SHP77 treated with DMSO at 0.1 percent for 48 hours (cell line): Measurements from ENCODE around the gene TMEM154.

Experiments
- DNase-seq: peaks from one replicate; lab custom pipeline; 2025; lab: John Stamatoyannopoulos, UW

TMEM154 gene

DNA sequence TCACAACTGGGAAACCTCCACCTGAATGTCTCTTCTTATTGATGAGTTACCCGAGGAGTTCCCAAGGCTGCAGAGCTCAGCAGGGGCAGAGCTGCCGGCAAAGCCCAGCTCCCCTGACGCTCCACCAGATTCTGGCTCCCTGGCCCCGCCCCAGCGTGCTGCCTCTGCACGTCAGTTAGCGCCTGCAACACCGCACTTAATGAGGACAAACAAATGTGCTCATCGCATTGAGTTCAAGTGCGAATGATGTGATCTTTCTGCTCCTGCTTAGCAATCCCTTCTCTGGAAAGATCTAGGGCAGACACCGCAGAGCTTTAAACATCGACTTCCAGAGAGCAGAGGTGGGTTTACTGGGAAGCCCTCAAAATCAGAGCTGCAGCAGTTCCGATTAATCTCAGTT lies 88.4 kb downstream of the TMEM154 start:
- peak; percentile 44 for DNase-seq

DNA sequence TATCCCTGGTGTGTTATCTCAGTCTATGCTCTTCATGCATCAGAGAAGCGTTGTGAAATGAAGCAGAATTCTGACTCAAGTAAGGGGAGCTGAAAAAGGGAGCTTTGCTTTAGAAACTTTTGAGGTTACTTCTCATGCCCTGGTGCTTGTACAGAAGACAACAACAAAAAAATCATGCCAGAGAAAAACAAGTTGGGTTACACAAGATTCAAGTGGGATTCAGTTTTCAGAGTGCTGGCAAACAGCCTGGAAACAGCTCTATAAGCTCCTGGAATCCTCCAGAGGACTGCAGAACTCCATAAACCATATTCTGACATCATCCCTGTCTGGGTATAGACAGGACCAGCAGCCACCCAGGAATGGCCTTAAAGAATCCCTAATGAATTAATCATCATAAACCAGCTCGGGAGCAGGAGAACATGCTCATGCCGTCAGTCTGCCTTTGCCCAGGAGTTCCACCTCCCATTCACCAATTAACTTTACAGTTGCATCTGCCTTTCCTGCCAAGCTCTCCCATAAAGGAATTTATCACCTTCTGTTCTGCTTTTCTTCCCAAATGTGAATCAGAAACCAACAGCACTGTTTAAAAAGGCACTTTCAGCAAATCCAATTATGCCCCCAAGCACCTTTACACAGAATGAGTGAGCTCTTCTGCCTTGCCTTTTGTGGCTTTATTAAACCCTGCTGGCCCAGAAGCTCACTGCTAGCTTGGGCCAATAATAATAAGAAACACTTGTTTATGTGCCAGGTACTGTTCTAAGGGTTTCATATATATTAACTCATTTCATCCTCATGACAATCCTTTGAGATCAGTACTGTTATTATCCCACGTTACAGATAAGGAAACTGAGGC lies 89.4 kb downstream of the TMEM154 start:
- no peak for DNase-seq

DNA sequence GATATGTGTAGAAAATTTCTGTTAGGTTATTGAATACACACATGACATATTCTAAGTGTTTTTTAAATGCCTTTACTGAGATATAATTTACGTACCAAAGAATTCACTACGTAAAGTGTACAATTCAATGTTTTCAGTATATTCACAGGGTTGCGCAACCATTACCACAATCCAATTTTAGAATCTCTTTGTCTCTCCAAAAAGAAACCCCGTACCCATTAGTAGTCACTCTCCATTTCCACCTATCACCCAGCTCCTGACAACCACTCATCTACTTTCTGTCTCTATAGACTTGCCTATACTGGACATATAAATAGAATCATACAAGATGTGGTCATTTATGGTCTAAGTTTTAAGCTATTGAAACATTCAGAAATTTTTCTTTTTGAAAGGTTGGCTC lies 90.9 kb downstream of the TMEM154 start:
- DNase-seq = no peak

DNA sequence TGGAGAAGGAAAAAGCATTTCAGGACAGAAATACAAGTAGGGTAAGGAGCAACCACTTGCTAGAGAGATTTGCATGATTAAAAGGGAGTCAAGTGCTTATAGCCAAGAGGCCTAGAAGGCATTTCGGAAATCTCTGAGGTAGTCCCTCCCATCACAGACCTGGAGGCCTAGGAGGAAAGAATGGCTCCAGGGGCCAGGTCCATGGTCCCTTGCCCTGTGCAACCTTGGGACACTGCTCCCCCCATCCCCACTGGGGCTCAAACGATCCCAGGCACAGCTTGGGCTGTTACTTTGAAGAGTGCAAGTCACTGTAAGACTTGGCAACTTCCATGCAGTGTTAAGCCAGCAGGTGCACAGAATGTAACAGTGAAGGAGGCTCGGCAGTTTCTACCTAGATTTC lies 92.7 kb downstream of the TMEM154 start:
- no peak for DNase-seq

DNA sequence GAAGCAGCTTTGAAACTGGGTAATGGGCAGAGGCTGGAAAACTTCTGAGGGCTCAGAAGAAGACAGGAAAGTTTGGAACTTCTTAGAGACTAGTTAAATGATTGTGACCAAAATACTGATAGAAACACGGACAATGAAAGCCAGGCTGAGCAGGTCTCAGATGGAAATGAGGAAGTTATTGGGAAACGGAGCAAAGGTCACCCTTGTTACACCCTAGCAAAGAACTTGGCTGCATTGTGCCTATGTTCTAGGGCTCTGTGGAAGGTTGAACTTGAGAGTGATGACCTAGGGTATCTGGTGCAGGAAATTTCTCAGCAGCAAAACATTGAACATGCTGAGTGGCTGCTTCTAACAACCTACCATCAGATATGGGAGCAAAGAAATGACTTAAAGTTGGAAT lies 93.1 kb downstream of the TMEM154 start:
- no peak for DNase-seq

DNA sequence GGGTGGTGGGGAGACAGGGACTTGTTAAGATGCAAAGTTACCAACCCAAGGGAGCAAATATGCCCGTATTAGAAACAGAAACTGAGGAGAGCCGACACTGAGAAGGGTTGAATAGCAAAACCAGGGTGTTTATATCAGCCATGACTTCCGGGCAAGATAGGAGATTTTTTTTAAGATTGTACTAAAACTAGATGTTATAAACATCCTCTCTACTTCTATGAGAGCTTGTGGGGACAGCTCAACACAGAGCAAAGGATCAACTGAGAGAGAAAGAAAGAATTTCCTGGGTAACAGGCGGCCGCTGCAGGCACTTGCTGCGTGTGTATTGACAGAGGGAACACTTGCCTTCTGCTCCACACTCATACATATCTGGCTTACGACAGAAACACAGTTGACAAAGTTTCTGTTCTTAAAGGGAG lies 94.8 kb downstream of the TMEM154 start:
- no peak for DNase-seq

DNA sequence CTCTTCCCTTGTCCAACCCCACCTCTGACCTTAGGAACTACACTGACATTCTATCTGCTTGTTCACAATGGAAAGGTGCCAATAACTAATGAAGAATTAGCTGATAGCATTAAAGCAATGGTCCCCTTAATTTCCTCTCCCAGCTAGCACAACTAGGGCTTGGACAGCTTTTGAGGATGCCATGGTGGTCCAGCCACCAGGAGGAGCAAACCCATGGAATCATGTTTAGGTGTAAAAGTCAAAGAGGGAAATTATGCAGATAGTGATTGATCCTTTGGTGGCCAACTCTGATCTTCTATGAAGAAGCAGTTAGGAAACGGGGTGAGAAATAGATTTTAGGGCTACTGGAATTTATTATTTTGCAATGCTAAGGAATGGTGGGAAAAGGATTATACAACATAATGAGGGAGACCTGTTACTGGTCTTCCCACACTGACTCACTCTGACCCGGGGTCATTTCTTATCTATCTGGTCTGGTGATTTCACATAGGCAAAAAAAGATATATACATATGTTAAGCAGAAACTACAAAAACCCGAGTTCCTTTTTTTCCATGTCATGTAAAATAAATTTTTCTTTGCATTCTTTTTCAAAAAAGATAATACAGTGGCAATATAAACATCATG lies 98.1 kb downstream of the TMEM154 start:
- no peak for DNase-seq

DNA sequence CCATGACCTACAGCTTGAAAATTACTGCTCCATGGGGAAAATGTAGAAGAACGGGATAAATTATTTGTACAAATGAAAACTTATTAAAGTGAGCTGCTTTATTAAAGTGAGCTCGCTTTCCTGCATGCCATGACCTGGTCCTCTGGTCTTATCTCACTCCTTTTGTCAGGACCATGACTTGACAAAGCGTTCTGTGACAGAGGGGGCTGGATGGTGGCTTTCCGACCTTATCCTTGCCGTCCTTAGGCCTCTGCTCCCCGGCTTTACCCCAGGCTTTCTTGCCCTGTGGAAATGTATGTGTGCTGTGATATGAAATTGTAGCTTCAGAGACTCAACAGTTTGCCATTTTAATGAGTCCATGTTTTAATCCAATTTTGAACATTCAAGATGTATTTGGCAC lies 99.9 kb downstream of the TMEM154 start:
- no peak for DNase-seq

DNA sequence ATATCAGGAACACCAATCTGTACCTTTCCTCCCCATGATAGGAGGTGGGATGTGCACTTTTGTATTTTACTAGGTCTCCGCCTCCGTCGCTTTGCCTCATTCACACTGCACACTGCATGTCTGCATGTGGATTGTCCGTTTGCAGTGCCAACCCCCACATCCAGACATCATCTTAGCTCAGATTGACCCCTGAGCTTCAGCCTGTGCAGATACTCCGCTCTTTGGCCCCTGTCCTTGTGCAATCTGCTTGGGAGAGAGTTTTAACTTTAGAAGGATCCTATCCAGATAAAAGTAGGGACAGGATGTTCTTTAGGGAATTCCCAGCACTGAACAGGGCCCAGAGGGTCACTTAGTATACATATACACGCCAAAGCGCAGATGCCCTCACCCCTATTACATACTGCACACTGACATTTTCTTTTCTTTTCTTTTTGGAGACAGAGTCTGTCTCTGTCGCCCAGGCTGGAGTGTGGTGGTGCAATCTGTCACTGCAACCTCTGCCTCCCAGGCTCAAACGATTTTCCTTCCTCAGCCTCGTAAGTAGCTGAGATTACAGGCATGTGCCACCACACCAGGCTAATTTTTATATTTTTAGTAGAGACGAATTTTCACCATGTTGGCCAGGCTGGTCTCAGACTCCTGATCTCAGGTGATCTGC lies 100.6 kb downstream of the TMEM154 start:
- no peak for DNase-seq

DNA sequence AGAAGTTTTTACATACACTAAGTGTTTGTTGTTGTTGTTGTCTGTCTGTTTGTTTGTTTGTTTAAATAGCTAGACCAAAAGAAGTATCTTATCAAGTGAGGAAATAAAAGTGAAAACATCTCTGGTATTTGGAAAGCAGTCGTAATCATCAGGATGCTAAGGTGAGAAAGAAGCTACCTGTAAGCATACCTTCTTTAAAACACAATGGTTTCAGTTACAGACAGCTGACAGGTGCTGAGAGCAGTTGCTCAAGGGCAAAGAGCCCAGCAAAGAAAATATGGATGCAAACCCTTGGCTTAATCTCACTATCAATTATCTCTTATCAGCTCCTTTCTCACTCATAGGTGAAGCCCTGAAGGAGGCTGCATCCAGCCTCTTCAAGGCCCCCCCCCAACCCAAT lies 101.1 kb downstream of the TMEM154 start:
- no peak for DNase-seq

DNA sequence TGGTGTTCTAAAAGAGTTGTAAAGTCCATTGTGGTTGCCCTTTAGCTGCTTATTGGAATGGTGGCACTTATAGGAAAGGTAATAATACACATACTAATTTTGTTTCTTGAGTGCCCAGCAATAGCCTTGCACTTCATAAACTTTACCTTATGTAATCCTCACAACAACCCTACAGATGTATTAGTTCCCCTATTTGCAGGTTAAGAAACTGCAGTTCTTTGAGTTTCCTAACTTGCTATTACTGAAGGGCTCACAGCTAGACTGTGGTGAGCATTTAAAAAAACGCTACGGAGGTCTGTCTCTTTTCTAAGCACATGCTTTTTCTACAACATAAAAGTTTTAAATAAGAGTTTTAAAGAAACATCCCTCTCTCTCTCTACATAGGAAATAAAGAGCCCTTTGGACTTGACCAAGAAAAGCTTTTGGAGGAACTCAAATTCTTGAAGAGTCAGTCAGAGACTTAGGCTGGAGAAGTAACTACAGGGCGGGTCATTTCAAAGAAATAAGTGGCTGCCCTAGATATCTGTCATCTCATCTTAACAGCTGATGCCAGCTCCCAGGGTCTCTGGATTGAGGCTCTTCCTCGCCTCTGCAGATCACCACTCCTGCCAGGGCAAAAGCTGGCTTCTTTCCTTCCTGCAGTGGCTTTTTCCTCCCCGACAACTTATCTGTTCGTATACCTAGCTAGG lies 101.9 kb downstream of the TMEM154 start:
- DNase-seq = no peak

DNA sequence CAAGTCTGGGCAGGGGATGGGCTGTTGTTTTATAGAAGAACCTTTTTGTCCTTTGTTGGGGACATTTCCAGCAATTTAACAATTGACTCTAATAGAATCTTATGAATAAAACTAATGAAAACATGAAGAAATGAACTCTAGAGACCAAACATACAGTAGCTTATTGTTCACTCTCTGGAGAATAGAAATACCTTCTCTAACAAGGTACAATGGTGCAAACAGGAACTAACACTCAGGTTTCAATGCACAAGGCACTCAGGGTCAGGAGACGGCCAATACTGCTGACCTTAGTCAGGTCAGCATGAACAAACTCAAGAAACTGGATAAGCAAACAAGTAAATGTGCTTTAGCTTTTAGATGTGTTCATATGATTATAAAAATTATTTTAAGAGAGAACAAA lies 104.3 kb downstream of the TMEM154 start:
- no peak for DNase-seq

DNA sequence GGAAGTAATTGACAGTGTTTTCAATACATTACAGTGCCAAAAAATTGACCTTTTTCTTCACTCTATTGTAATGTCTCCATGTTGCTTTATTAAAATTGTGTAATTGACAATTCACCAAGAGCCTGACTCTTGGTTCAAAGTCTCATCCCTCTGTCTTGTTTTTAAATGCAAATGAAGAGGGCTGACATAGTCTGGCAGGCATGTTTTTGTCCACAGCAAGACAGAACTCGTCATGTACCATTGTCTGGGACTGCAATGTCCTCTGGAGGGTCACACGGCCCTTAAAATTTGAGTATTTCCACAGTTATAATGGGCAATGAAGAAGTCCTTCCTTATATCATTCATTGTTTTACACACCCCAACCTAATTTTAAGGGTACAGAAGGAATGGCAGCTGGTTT lies 105.9 kb downstream of the TMEM154 start:
- no peak for DNase-seq

DNA sequence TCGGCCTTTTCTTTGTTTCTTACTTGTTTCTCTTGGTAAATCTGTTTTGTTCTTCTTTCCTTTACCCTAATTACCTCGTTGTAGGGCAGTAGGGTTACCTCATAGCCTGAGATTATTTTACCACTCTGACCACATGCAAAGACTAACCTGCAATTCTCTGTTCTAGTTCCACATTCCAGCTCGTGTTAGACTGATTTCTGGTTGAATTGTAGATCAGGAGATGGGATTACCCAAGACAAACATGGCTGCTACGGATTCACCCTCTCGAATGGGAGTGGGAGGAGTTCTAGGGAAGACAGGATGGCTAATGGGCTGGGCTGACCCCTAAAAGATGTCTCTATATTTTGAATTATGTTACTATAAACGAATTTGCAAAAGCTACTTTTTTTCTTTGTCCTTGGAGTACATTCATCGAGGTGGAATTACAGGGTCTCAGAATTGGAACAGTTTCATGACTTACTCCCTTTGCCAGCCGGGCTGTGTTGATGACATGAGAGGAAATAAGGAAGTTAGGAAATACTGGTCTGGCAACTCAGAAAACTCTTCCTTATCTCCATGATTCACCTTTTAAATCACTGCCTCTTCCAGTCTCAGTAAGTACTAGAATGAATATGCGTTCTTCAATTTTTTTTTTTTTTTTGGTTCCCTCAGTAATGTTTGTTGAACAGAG lies 107.2 kb downstream of the TMEM154 start:
- DNase-seq = no peak

DNA sequence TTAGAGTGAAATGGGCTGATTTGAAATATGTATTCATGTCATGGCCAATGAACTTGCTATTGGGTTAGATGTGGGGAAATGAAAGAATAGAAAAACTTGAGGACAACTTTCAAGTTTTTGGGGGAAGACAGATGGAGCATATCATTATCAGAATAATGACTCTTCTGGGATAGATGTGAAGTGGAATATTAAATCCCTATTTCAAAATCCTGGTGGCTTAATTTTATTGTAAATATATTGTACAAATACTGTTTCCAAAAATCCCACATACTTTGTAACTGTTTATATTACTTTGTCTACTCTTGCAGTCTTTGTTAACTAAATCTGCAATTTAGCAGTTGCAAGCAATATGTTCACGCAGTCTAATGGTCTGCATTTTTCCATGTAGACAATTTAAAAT lies 108.0 kb downstream of the TMEM154 start:
- no peak for DNase-seq

DNA sequence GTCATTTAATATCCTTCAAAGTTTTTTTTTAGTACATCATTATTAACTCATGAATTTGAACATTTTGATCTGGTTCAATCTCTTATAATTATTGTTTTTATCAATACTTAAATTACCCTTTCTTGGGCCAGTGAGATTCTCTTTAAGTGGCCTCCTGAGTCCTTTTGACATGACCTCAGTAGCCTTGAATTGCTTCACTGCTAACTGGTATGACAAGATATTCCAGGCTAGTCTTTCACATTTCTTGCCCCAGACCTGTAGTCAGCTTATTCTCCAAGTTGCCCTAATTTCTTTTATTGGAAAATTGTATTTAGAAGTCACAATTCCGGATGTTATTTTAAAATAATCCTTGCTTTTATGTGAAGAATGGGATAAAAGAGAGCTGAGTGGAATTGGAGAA lies 108.5 kb downstream of the TMEM154 start:
- DNase-seq = no peak
